Measurements from ENCODE around the gene AZI2. TPM values are rescaled to one million over a fixed set of nuclear protein-coding genes. Genes with fewer than 3 reads are reported as not detected.
A peak's percentile ranks its signal among the peaks of the same experiment; 100 is the strongest.

Gene AZI2
- total RNA-seq, 4 donors from 2014 or later = 27.6 to 90.9 (median 59.2) TPM

GRCh38 chr3:28317438-28318022, 31.1 kb downstream of the AZI2 start:
- no peaks in the 10 kb centered on the region for H3K9me3 ChIP-seq
- no peaks in the 10 kb centered on the region for H3K27me3 ChIP-seq
- H3K27ac ChIP-seq = no peak overlapping the region
- TF ChIP-seq, protein P1, sequence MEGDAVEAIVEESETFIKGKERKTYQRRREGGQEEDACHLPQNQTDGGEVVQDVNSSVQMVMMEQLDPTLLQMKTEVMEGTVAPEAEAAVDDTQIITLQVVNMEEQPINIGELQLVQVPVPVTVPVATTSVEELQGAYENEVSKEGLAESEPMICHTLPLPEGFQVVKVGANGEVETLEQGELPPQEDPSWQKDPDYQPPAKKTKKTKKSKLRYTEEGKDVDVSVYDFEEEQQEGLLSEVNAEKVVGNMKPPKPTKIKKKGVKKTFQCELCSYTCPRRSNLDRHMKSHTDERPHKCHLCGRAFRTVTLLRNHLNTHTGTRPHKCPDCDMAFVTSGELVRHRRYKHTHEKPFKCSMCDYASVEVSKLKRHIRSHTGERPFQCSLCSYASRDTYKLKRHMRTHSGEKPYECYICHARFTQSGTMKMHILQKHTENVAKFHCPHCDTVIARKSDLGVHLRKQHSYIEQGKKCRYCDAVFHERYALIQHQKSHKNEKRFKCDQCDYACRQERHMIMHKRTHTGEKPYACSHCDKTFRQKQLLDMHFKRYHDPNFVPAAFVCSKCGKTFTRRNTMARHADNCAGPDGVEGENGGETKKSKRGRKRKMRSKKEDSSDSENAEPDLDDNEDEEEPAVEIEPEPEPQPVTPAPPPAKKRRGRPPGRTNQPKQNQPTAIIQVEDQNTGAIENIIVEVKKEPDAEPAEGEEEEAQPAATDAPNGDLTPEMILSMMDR (IDR thresholded peaks at IDR 0.05 in 4 of 5, conservative IDR thresholded peaks at IDR 0.05 in 1 of 5) = peak in 4 of 5 experiments; percentile 25 to 62 (median 32)
- TF ChIP-seq POLR2A (IDR thresholded peaks at IDR 0.05) = no peak
- H3K36me3 ChIP-seq = peaks cover 0 to 5% of the 10 kb centered on the region in 2 donors
- intact Hi-C loops (cut with DNase I; ENCODE audit: low total_unique reads) (no loop called here), in situ Hi-C loops (cut with MboI; ENCODE audit: low sequenced_read_pairs in 4 of 4) (loop anchor here in 2 of 4 donors (10.0 to 25.0 kb wide), 2 partner anchors 603 to 605 kb away; partner anchors contain the start of gene EOMES (in 1 of the 2))
- ATAC-seq (peak in 1 of 2 donors; percentile 75), DNase-seq (no peak)
- no peak overlapping the region for H3K4me3 ChIP-seq
- H3K4me1 ChIP-seq = no peaks in the 10 kb centered on the region

DNA sequence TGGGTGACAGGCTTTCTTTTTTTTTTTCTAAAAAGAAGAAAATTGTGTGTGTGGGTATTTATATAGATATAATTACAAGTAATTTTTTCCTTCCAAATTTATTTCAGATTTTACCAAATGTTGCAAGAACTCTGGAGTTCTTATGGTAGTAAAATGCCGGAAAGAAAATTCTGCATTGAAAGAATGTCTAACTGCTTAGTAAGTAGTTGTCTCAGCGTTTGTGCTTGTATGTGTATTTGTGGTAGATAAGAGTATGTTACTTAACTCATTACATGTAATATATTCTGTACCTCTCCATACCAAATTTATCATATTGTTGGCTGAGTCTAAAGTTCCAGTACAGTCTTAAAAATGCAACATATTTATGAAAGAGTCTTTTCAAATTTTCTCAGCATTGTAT, 32.4 kb downstream of the AZI2 start:
- no peak overlapping the region for H3K4me3 ChIP-seq
- H3K36me3 ChIP-seq = peaks cover 0 to 5% of the 10 kb centered on the region in 2 donors
- no peaks in the 10 kb centered on the region for H3K27me3 ChIP-seq
- no peak for ATAC-seq
- no peak for DNase-seq
- no peak overlapping the region for H3K27ac ChIP-seq
- no peaks in the 10 kb centered on the region for H3K4me1 ChIP-seq
- TF ChIP-seq, protein P1 (IDR thresholded peaks at IDR 0.05 in 4 of 5, conservative IDR thresholded peaks at IDR 0.05 in 1 of 5) = no peak
- TF ChIP-seq POLR2A (IDR thresholded peaks at IDR 0.05) = no peak
- no peaks in the 10 kb centered on the region for H3K9me3 ChIP-seq
- intact Hi-C loops (cut with DNase I; ENCODE audit: low total_unique reads) = no loop called here
- in situ Hi-C loops (cut with MboI; ENCODE audit: low sequenced_read_pairs in 4 of 4) = loop anchor here in 2 of 4 donors (10.0 to 25.0 kb wide), 2 partner anchors 601 to 604 kb away; partner anchors contain the start of gene EOMES (in 1 of the 2)

DNA sequence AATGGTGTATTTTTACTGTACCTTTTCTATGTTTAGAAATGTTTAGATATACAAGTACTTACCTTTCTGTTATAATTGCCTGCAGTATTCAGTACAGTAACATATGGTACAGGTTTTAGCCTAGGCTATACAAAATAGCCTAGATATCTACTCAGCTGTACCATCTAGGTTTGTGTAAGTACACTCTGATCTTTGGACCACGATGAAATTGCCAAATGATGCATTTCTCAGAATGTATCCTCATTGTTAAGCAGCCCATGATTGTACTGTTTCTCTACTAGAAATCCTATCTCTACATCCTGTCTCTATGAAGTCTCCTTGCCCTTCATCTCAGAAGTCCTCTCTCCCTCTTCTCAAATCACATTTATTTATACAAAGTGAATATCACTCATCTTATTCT, 32.9 kb downstream of the AZI2 start:
- H3K4me1 ChIP-seq = no peaks in the 10 kb centered on the region
- H3K27me3 ChIP-seq = no peaks in the 10 kb centered on the region
- DNase-seq (no peak), ATAC-seq (no peak)
- no peak overlapping the region for H3K4me3 ChIP-seq
- in situ Hi-C loops (cut with MboI; ENCODE audit: low sequenced_read_pairs in 4 of 4) = loop anchor here in 2 of 4 donors (10.0 to 25.0 kb wide), 2 partner anchors 601 to 603 kb away; partner anchors contain the start of gene EOMES (in 1 of the 2)
- no peak for TF ChIP-seq POLR2A (IDR thresholded peaks at IDR 0.05)
- TF ChIP-seq, protein P1 (IDR thresholded peaks at IDR 0.05 in 4 of 5, conservative IDR thresholded peaks at IDR 0.05 in 1 of 5) = no peak
- intact Hi-C loops (cut with DNase I; ENCODE audit: low total_unique reads) = no loop called here
- H3K9me3 ChIP-seq = no peaks in the 10 kb centered on the region
- no peak overlapping the region for H3K27ac ChIP-seq
- H3K36me3 ChIP-seq = peaks cover 0 to 5% of the 10 kb centered on the region in 2 donors

GRCh38 chr3:28308196-28308595, 40.4 kb downstream of the AZI2 start:
- no peak overlapping the region for H3K4me3 ChIP-seq
- peak in 1 of 2 donors; percentile 56 for ATAC-seq
- DNase-seq = no peak
- H3K27me3 ChIP-seq = no peaks in the 10 kb centered on the region
- intact Hi-C loops (cut with DNase I; ENCODE audit: low total_unique reads) = no loop called here
- no peaks in the 10 kb centered on the region for H3K9me3 ChIP-seq
- H3K4me1 ChIP-seq = no peaks in the 10 kb centered on the region
- no peaks in the 10 kb centered on the region for H3K36me3 ChIP-seq
- in situ Hi-C loops (cut with MboI; ENCODE audit: low sequenced_read_pairs in 4 of 4) = loop anchor here in 1 of 4 donors (25.0 kb wide), 1 partner anchor 596 kb away; the partner anchor contains the start of gene EOMES
- H3K27ac ChIP-seq = no peak overlapping the region
- TF ChIP-seq, protein P1 (IDR thresholded peaks at IDR 0.05 in 4 of 5, conservative IDR thresholded peaks at IDR 0.05 in 1 of 5) = no peak
- TF ChIP-seq POLR2A (IDR thresholded peaks at IDR 0.05) = no peak

Data from gastrocnemius medialis (tissue), 4 donors.